Gastroesophageal sphincter (tissue), 3 donors: ENCODE measurements around the gene HAO2.

Experiments
- CTCF ChIP-seq, 4 experiments: fragments of 200-600 bp in 2 of 4; fragments of 450-650 bp in 2 of 4; sonication (generic) in 1 of 4; IDR thresholded peaks; one replicate each; pipeline ENCODE4 v1.5.1; 2017 to 2019; ENCODE audit warnings: antibody characterized with exemption in 4 of 4, mild to moderate bottlenecking in 2 of 4, moderate library complexity in 2 of 4
- EP300 ChIP-seq: sonication (generic); formaldehyde crosslinking; IDR thresholded peaks from one replicate; pipeline ENCODE4 v1.6.1; 2017; ENCODE audit warnings: antibody characterized with exemption, mild to moderate bottlenecking
- POLR2AphosphoS5 ChIP-seq: sonication (generic); formaldehyde crosslinking; IDR thresholded peaks from one replicate; pipeline ENCODE4 v1.6.1; 2017; ENCODE audit warnings: antibody characterized with exemption

DNA sequence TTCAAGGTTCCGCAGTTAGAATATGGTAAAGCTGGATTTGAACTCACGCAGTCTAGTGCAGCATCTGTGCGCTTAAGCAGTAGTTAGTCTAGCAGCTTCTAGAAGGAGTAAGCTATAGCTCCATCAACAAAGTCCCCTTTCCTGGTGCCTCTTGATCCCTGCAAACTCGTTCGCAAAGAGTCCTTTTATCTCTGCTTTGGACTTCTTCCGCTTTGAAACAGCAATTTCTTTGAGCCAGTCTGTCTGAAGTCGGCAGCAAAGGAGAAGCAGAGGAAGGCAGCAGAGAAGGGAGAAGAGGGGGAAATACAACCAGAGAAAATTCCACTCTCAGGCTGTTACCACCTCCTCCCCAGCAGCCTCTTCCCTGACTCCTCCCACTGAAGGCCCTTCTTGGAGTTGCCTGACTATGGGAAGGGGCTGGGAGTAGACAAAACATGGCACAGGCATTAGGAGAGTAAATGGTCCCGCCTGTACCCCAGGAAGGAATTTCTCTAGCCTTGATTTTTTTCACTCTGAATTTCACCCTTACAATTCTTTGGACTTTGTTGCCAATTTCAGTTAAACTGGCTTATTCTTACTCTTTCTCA is 72.2 kb downstream of the HAO2 start:
- TF ChIP-seq CTCF (IDR thresholded peaks at IDR 0.05) (no peak), POLR2AphosphoS5 (no peak), EP300 (no peak)
